ENCODE data around the gene PGLYRP2. TPM values are rescaled to one million over a fixed set of nuclear protein-coding genes. Genes with fewer than 3 reads are reported as not detected.

Gene PGLYRP2
- total RNA-seq, 2 experiments from 2014 or later = 0.25 to 0.27 TPM

GRCh38 chr19:15439078-15439799, 40.1 kb downstream of the PGLYRP2 start:
- H3K4me1 Mint-ChIP-seq (ENCODE audit: low read depth) = peaks cover 4% of the 10 kb centered on the region
- DNase-seq (no peak), ATAC-seq (no peak)
- H3K27me3 Mint-ChIP-seq = no peaks in the 10 kb centered on the region
- no peaks in the 10 kb centered on the region for H3K36me3 Mint-ChIP-seq (ENCODE audit: low read depth)
- TF ChIP-seq, protein P1, sequence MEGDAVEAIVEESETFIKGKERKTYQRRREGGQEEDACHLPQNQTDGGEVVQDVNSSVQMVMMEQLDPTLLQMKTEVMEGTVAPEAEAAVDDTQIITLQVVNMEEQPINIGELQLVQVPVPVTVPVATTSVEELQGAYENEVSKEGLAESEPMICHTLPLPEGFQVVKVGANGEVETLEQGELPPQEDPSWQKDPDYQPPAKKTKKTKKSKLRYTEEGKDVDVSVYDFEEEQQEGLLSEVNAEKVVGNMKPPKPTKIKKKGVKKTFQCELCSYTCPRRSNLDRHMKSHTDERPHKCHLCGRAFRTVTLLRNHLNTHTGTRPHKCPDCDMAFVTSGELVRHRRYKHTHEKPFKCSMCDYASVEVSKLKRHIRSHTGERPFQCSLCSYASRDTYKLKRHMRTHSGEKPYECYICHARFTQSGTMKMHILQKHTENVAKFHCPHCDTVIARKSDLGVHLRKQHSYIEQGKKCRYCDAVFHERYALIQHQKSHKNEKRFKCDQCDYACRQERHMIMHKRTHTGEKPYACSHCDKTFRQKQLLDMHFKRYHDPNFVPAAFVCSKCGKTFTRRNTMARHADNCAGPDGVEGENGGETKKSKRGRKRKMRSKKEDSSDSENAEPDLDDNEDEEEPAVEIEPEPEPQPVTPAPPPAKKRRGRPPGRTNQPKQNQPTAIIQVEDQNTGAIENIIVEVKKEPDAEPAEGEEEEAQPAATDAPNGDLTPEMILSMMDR (IDR thresholded peaks at IDR 0.05) = no peak
- H3K27ac Mint-ChIP-seq = no peak overlapping the region
- H3K4me3 Mint-ChIP-seq = no peak overlapping the region
- intact Hi-C loops (cut with micrococcal nuclease) = no loop called here
- ChIA-PET POLR2A (interaction anchor here (1.4 to 1.5 kb wide), 2 partner anchors 19 to 20 kb away, joined by 3 to 5 read pairs; partner anchors contain the start of gene AKAP8L), CTCF (interaction anchor here (0.9 kb wide), 1 partner anchor 116 kb away, joined by 3 read pairs; no protein-coding TSS in a partner anchor)
- no peaks in the 10 kb centered on the region for H3K9me3 Mint-ChIP-seq

- Mint-ChIP-seq H3K4me3 (no peak overlapping the region), H3K4me1 (ENCODE audit: low read depth) (peaks cover 4% of the 10 kb centered on the region), H3K27me3 (no peaks in the 10 kb centered on the region), H3K27ac (no peak overlapping the region), H3K9me3 (no peaks in the 10 kb centered on the region), H3K36me3 (ENCODE audit: low read depth) (no peaks in the 10 kb centered on the region)
- CTCF ChIA-PET = no interaction called here
- TF ChIP-seq, protein P1 (IDR thresholded peaks at IDR 0.05) = no peak
- DNase-seq = no peak
- ATAC-seq = no peak
- intact Hi-C loops (cut with micrococcal nuclease) = no loop called here
- POLR2A ChIA-PET = interaction anchor here (0.9 to 1.5 kb wide), 3 partner anchors 18 to 29 kb away, joined by 3 to 5 read pairs (median 3); partner anchors contain the start of gene AKAP8L
Measured at GRCh38 chr19:15438577-15438976, 40.7 kb downstream of the PGLYRP2 start.

DNA sequence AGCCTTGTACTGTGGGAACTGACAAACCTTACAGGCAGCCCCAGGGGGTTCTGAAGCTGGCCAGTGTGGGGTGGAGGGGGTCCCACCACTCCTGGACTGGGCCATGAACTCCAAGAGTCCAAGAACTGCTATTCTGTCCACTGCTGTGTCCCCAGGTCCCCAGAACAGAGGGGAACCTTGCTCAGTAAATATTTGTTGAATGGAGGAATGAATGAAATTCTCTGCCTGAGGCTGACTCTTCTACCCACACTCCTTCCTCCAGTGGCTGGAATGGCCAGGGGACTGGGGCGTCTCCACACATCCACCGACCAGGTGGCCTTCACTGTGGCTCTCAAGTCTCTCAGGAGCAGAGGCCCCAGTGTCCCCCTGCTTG, 41.2 kb downstream of the PGLYRP2 start:
- Mint-ChIP-seq H3K4me1 (ENCODE audit: low read depth) (peaks cover 9% of the 10 kb centered on the region), H3K27me3 (no peaks in the 10 kb centered on the region), H3K4me3 (no peak overlapping the region), H3K27ac (no peak overlapping the region), H3K9me3 (no peaks in the 10 kb centered on the region), H3K36me3 (ENCODE audit: low read depth) (no peaks in the 10 kb centered on the region)
- POLR2A ChIA-PET = interaction anchor here (0.9 kb wide), 1 partner anchor 28 kb away, joined by 3 read pairs; no protein-coding TSS in a partner anchor
- intact Hi-C loops (cut with micrococcal nuclease) = no loop called here
- no peak for DNase-seq
- no peak for ATAC-seq
- CTCF ChIA-PET = no interaction called here
- TF ChIP-seq, protein P1 (IDR thresholded peaks at IDR 0.05) = no peak

GRCh38 chr19:15437355-15438123, 41.8 kb downstream of the PGLYRP2 start:
- ChIA-PET POLR2A (interaction anchor here (0.7 to 1.9 kb wide), 2 partner anchors 10 to 27 kb away, joined by 3 to 8 read pairs; partner anchors contain the start of gene RASAL3), CTCF (interaction anchor here (1.2 kb wide), 1 partner anchor 35 kb away, joined by 3 read pairs; no protein-coding TSS in a partner anchor)
- ATAC-seq = no peak
- H3K27me3 Mint-ChIP-seq = no peaks in the 10 kb centered on the region
- DNase-seq = no peak
- H3K36me3 Mint-ChIP-seq (ENCODE audit: low read depth) = no peaks in the 10 kb centered on the region
- H3K4me3 Mint-ChIP-seq = no peak overlapping the region
- H3K9me3 Mint-ChIP-seq = no peaks in the 10 kb centered on the region
- TF ChIP-seq, protein P1 (IDR thresholded peaks at IDR 0.05) = no peak
- H3K4me1 Mint-ChIP-seq (ENCODE audit: low read depth) = peaks cover 11% of the 10 kb centered on the region
- intact Hi-C loops (cut with micrococcal nuclease) = no loop called here
- no peak overlapping the region for H3K27ac Mint-ChIP-seq

- H3K9me3 Mint-ChIP-seq = no peaks in the 10 kb centered on the region
- ATAC-seq = no peak
- H3K36me3 Mint-ChIP-seq (ENCODE audit: low read depth) = peaks cover 3% of the 10 kb centered on the region
- TF ChIP-seq, protein P1 (IDR thresholded peaks at IDR 0.05) = no peak
- H3K4me1 Mint-ChIP-seq (ENCODE audit: low read depth) = peaks cover 13% of the 10 kb centered on the region
- no peak overlapping the region for H3K27ac Mint-ChIP-seq
- ChIA-PET POLR2A (interaction anchor here (0.7 to 1.9 kb wide), 2 partner anchors 11 to 28 kb away, joined by 3 to 8 read pairs; partner anchors contain the start of gene RASAL3), CTCF (interaction anchor here (1.2 to 2.3 kb wide), 2 partner anchors 17 to 36 kb away, joined by 3 to 9 read pairs; partner anchors contain the start of gene AKAP8L)
- intact Hi-C loops (cut with micrococcal nuclease) = no loop called here
- no peaks in the 10 kb centered on the region for H3K27me3 Mint-ChIP-seq
- no peak overlapping the region for H3K4me3 Mint-ChIP-seq
- DNase-seq = no peak
Measured at GRCh38 chr19:15436826-15437110, 42.5 kb downstream of the PGLYRP2 start.

All from activated CD8-positive, alpha-beta T cell treated with anti-CD3 and anti-CD28 coated beads for 36 hours (primary cell).